IgD-negative memory B cell (primary cell): ENCODE results near the gene PEMT. TPM values are rescaled to one million over a fixed set of nuclear protein-coding genes. Genes with fewer than 3 reads are reported as not detected.

Source experiments
- H3K27ac Mint-ChIP-seq, 3 donors: one replicate each; pipeline ENCODE4 v1.8.0; 2020 to 2022; ENCODE audit warnings: mild to moderate bottlenecking in 3 of 3, mixed read lengths in 3 of 3, moderate library complexity in 1 of 3
- H3K27me3 Mint-ChIP-seq: one replicate; pipeline ENCODE4 v1.8.0; 2021; ENCODE audit warnings: mixed read lengths
- H3K36me3 Mint-ChIP-seq: one replicate; pipeline ENCODE4 v1.8.0; 2020; ENCODE audit warnings: mild to moderate bottlenecking, mixed read lengths
- H3K4me1 Mint-ChIP-seq, 3 donors: one replicate each; pipeline ENCODE4 v1.8.0; 2020 to 2022; ENCODE audit warnings: mixed read lengths in 3 of 3, mild to moderate bottlenecking in 1 of 3
- H3K4me3 Mint-ChIP-seq, 4 donors: one replicate each; pipeline ENCODE4 v1.8.0; 2020 to 2022; ENCODE audit warnings: mild to moderate bottlenecking in 4 of 4, mixed read lengths in 4 of 4, moderate library complexity in 3 of 4
- H3K9me3 Mint-ChIP-seq, 3 donors: one replicate each; pipeline ENCODE4 v1.8.0; 2020 to 2021; ENCODE audit warnings: mixed read lengths in 3 of 3, mild to moderate bottlenecking in 1 of 3
- polyA plus RNA-seq: library from polyadenylated mRNA; unstranded; fragments of 300-500 nt; fragmentation: Illumina TruSeq; gene quantifications from one replicate; pipeline ENCODE4 v1.2.3, GENCODE V29; 2021

PEMT gene
- polyA plus RNA-seq, 1 donor from 2014 or later, result 35.6 TPM

GRCh38 chr17:17621254-17621653 lies 29.7 kb upstream of the PEMT start:
- Mint-ChIP-seq H3K9me3 (no peaks in the 10 kb centered on the region), H3K4me1 (peaks cover 0 to 15% (median 3%) of the 10 kb centered on the region in 3 donors), H3K36me3 (no peaks in the 10 kb centered on the region), H3K27me3 (no peaks in the 10 kb centered on the region), H3K27ac (no peak overlapping the region), H3K4me3 (peak overlapping the region in 1 of 4 donors; percentile 33)

GRCh38 chr17:17613708-17614114 lies 22.2 kb upstream of the PEMT start:
- H3K9me3 Mint-ChIP-seq, result peaks cover 0 to 3% (median 0%) of the 10 kb centered on the region in 3 donors
- H3K27ac Mint-ChIP-seq, result no peak overlapping the region
- H3K36me3 Mint-ChIP-seq, result no peaks in the 10 kb centered on the region
- peaks cover 2% of the 10 kb centered on the region for H3K27me3 Mint-ChIP-seq
- H3K4me3 Mint-ChIP-seq, result no peak overlapping the region
- H3K4me1 Mint-ChIP-seq, result peaks cover 0 to 1% (median 0%) of the 10 kb centered on the region in 3 donors

DNA sequence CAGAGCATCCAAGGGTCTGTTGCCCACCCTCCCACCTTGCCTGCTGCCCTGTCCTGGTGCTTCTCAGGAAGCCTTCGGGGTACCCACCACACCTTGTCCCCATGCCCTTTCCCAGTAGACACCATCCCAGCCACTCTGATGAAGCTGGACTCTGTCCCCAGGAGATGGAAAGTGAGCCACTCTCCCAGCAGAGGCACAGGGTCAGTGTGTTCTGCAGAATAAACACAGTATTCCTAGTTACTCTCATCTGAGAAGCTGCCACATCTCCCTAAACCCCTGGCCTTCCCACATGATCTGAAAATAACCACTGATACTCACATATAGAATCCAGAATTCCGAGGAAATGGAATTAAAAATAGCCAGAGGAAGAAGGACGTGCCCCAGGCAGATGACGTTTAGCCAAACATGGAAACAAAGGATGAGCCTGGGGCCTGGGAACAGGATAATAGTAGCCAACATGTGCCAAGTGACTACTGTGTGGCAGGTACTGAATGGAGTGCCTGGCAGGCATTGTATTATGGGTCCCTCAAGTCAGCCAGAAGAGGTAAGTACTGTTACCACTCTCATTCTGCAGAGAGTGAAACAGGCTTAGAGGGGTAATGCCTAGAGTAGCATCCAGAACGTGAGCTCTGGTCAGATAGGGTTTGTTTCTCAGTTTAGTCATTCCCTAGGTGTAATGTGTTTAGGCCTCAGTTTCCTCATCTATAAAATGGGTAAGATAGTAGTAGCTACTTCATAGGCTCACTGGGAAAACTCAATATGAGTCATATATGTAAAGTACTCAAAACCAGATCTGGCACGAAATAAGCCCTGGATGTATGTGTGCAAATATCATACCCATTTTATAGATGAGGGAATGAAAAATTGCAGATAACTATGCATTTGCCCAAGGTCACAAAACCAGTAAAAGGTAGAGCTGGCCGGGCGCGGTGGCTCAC lies 20.8 kb upstream of the PEMT start:
- peaks cover 0 to 3% (median 0%) of the 10 kb centered on the region in 3 donors for H3K9me3 Mint-ChIP-seq
- H3K36me3 Mint-ChIP-seq, result no peaks in the 10 kb centered on the region

GRCh38 chr17:17609121-17609520 lies 17.6 kb upstream of the PEMT start:
- Mint-ChIP-seq H3K27me3 (no peaks in the 10 kb centered on the region), H3K36me3 (no peaks in the 10 kb centered on the region), H3K4me3 (no peak overlapping the region), H3K27ac (no peak overlapping the region), H3K9me3 (peaks cover 0 to 3% (median 0%) of the 10 kb centered on the region in 3 donors), H3K4me1 (peaks cover 0 to 1% (median 0%) of the 10 kb centered on the region in 3 donors)

More for the DNA sequence above, 20.8 kb upstream of the PEMT start:
- Mint-ChIP-seq H3K27me3 (peaks cover 2% of the 10 kb centered on the region), H3K4me3 (no peak overlapping the region), H3K4me1 (peaks cover 0 to 1% (median 0%) of the 10 kb centered on the region in 3 donors), H3K27ac (no peak overlapping the region)

GRCh38 chr17:17606416-17607000 lies 15.0 kb upstream of the PEMT start:
- no peak overlapping the region for H3K4me3 Mint-ChIP-seq

DNA sequence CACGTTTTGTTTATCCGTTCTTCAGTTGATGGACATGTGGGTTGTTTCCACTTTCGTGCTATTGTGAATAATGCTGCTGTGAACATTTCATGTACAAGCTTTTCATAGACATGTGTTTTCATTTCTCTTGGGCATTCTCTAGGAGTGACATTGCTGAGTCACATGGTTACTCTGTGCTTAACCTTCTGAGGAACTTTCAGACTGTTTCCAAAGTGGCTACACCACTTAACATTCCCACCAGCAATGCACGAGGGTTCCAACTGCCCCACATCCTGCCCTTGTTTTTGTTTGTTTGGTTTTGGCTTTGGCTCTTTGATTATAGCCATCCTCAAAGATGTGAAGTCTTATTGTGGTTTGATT lies 14.2 kb upstream of the PEMT start:
- Mint-ChIP-seq H3K4me3 (no peak overlapping the region), H3K4me1 (peaks cover 0 to 1% (median 0%) of the 10 kb centered on the region in 3 donors), H3K36me3 (no peaks in the 10 kb centered on the region), H3K27me3 (no peaks in the 10 kb centered on the region), H3K9me3 (no peaks in the 10 kb centered on the region), H3K27ac (no peak overlapping the region)

More at GRCh38 chr17:17606416-17607000, 15.0 kb upstream of the PEMT start:
- Mint-ChIP-seq H3K4me1 (peaks cover 0 to 1% (median 0%) of the 10 kb centered on the region in 3 donors), H3K27me3 (no peaks in the 10 kb centered on the region), H3K36me3 (no peaks in the 10 kb centered on the region), H3K27ac (peak overlapping the region in 1 of 3 donors; percentile 87), H3K9me3 (no peaks in the 10 kb centered on the region)

GRCh38 chr17:17605083-17605728 lies 13.7 kb upstream of the PEMT start:
- peaks cover 0 to 1% (median 0%) of the 10 kb centered on the region in 3 donors for H3K4me1 Mint-ChIP-seq
- H3K4me3 Mint-ChIP-seq, result no peak overlapping the region
- no peaks in the 10 kb centered on the region for H3K36me3 Mint-ChIP-seq
- H3K27me3 Mint-ChIP-seq, result no peaks in the 10 kb centered on the region
- no peak overlapping the region for H3K27ac Mint-ChIP-seq
- H3K9me3 Mint-ChIP-seq, result no peaks in the 10 kb centered on the region

DNA sequence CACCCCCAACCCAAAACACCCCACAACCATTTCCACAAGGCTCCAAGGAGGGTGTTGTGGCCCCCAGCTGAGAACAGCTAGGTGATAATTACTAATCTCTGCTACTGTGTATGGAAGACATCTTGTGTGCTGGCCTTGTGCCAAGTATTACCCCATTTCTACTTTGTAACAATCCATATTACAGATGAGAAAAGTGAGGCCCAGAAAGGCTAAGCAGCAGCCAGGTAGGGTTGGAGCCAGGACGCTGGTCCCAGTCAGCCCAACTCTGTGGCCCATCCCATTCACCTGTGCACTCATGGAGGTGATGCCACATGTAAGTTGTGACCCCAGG lies 12.4 kb upstream of the PEMT start:
- Mint-ChIP-seq H3K4me1 (no peaks in the 10 kb centered on the region), H3K27ac (no peak overlapping the region), H3K27me3 (no peaks in the 10 kb centered on the region), H3K9me3 (no peaks in the 10 kb centered on the region), H3K36me3 (no peaks in the 10 kb centered on the region), H3K4me3 (no peak overlapping the region)

GRCh38 chr17:17603178-17603894 lies 11.8 kb upstream of the PEMT start:
- H3K36me3 Mint-ChIP-seq, result no peaks in the 10 kb centered on the region
- no peaks in the 10 kb centered on the region for H3K9me3 Mint-ChIP-seq
- no peaks in the 10 kb centered on the region for H3K27me3 Mint-ChIP-seq
- H3K4me3 Mint-ChIP-seq, result no peak overlapping the region
- H3K27ac Mint-ChIP-seq, result no peak overlapping the region
- no peaks in the 10 kb centered on the region for H3K4me1 Mint-ChIP-seq

GRCh38 chr17:17599965-17600364 lies 8.5 kb upstream of the PEMT start:
- peak overlapping the region in 1 of 4 donors; percentile 17 for H3K4me3 Mint-ChIP-seq
- H3K27me3 Mint-ChIP-seq, result no peaks in the 10 kb centered on the region
- no peak overlapping the region for H3K27ac Mint-ChIP-seq
- no peaks in the 10 kb centered on the region for H3K36me3 Mint-ChIP-seq
- no peaks in the 10 kb centered on the region for H3K9me3 Mint-ChIP-seq
- H3K4me1 Mint-ChIP-seq, result peaks cover 0 to 2% (median 0%) of the 10 kb centered on the region in 3 donors

GRCh38 chr17:17598003-17598402 lies 6.5 kb upstream of the PEMT start:
- no peak overlapping the region for H3K27ac Mint-ChIP-seq
- no peaks in the 10 kb centered on the region for H3K9me3 Mint-ChIP-seq
- H3K27me3 Mint-ChIP-seq, result no peaks in the 10 kb centered on the region
- H3K4me1 Mint-ChIP-seq, result peaks cover 0 to 2% (median 0%) of the 10 kb centered on the region in 3 donors
- H3K36me3 Mint-ChIP-seq, result no peaks in the 10 kb centered on the region
- H3K4me3 Mint-ChIP-seq, result no peak overlapping the region

GRCh38 chr17:17595755-17596154 lies 4.2 kb upstream of the PEMT start:
- H3K36me3 Mint-ChIP-seq, result peaks cover 1% of the 10 kb centered on the region
- peaks cover 7 to 9% (median 8%) of the 10 kb centered on the region in 3 donors for H3K4me1 Mint-ChIP-seq
- no peak overlapping the region for H3K4me3 Mint-ChIP-seq
- H3K9me3 Mint-ChIP-seq, result no peaks in the 10 kb centered on the region
- H3K27ac Mint-ChIP-seq, result no peak overlapping the region
- no peaks in the 10 kb centered on the region for H3K27me3 Mint-ChIP-seq

DNA sequence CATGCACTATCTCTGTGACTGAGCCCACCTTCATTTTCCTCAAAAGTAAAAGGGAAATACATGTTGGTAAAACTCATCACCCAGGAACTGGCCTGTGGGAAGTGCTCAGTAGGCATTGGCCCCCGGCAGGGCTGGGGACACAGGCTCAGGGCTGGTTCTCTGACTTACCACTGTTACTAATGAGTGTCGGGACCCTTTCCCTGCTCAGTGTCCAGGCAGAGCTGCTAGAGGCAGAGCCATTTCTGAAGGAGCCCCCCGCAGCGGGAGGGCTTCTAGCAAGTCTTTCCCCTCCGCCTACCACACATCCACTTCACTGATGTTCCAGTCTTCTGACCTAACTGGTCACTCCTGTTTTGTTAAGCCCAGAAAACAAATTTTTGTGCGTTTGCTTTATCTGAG lies 1.7 kb upstream of the PEMT start:
- Mint-ChIP-seq H3K27ac (no peak overlapping the region), H3K4me1 (peaks cover 12% of the 10 kb centered on the region in 3 donors), H3K4me3 (peak overlapping the region in 2 of 4 donors; percentile 77 to 98), H3K27me3 (no peaks in the 10 kb centered on the region), H3K36me3 (peaks cover 1% of the 10 kb centered on the region), H3K9me3 (no peaks in the 10 kb centered on the region)

DNA sequence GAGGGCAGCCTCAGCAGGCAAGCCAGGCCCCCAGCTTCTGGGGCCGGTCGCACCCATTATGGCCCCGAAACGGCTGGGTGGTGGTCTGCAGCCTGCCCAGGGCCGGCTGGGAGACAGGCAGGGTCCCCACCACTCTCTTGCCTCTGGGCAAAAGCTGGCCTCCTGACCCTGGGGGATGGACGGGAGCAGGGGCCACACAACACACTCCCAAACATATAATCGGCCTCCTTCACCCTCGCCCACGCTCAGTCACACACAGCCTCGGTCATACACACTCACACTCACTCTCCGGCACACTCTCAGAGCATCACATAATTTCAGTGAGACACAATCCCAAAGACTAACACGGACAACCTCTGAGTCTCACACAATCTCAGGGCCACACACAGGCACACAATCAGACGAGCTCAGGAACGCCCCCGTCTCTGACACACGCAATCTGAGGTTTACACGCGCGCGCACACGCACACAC lies 589 bp downstream of the PEMT start:
- no peaks in the 10 kb centered on the region for H3K9me3 Mint-ChIP-seq
- H3K36me3 Mint-ChIP-seq, result peaks cover 1% of the 10 kb centered on the region
- peak overlapping the region; percentile 87 to 93 (median 91) for H3K27ac Mint-ChIP-seq
- H3K4me1 Mint-ChIP-seq, result peaks cover 11 to 15% (median 14%) of the 10 kb centered on the region in 3 donors
- no peaks in the 10 kb centered on the region for H3K27me3 Mint-ChIP-seq
- peak overlapping the region; percentile 92 to 100 (median 98) for H3K4me3 Mint-ChIP-seq
